NCI-H2171 treated with DMSO at 0.1 percent for 48 hours (cell line): ENCODE measurements around the gene RNASE8.
A peak's percentile ranks its signal among the peaks of the same experiment; 100 is the strongest.

Source experiments
- DNase-seq: peaks from one replicate; lab custom pipeline; 2025; lab: John Stamatoyannopoulos, UW

RNASE8 gene

DNA sequence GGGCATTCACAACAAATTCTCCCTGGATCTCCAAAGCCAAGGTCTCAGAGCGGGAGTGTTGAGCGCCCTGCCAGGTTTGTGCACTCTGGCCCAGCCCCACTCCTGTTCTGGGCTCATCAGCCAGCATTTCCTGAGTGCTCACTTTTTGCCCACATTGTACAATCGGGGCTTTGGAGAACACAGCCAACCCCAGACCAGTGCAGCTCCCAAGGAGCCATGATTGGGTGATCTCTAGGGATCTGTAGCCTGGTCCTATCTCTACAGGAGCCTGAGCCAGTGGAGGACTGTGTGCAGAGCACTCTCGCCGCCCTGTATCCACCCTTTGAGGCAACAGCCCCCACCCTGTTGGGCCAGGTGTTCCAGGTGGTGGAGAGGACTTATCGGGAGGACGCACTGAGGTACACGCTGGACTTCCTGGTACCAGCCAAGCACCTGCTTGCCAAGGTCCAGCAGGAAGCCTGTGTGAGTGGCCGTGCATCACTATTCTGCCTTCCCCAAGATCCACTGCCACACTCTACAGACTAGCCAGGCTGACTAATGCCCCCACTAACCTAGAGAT lies 15.2 kb downstream of the RNASE8 start:
- no peak for DNase-seq

DNA sequence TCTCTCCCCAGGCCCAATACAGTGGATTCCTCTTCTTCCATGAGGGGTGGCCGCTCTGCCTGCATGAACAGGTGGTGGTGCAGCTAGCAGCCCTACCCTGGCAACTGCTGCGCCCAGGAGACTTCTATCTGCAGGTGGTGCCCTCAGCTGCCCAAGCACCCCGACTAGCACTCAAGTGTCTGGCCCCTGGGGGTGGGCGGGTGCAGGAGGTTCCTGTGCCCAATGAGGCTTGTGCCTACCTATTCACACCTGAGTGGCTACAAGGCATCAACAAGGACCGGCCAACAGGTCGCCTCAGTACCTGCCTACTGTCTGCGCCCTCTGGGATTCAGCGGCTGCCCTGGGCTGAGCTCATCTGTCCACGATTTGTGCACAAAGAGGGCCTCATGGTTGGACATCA lies 16.3 kb downstream of the RNASE8 start:
- DNase-seq: peak; percentile 30

DNA sequence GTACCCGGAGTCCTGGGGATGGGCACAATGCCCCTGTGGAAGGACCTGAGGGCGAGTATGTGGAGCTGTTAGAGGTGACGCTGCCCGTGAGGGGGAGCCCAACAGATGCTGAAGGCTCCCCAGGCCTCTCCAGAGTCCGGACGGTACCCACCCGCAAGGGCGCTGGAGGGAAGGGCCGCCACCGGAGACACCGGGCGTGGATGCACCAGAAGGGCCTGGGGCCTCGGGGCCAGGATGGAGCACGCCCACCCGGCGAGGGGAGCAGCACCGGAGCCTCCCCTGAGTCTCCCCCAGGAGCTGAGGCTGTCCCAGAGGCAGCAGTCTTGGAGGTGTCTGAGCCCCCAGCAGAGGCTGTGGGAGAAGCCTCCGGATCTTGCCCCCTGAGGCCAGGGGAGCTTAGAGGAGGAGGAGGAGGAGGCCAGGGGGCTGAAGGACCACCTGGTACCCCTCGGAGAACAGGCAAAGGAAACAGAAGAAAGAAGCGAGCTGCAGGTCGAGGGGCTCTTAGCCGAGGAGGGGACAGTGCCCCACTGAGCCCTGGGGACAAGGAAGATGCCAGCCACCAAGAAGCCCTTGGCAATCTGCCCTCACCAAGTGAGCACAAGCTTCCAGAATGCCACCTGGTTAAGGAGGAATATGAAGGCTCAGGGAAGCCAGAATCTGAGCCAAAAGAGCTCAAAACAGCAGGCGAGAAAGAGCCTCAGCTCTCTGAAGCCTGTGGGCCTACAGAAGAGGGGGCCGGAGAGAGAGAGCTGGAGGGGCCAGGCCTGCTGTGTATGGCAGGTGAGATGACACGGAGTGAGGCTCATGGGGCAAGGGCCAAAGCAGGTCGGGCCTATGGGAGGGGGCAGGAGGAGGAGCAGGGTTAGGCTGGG lies 17.0 kb downstream of the RNASE8 start:
- DNase-seq: peak; percentile 33

DNA sequence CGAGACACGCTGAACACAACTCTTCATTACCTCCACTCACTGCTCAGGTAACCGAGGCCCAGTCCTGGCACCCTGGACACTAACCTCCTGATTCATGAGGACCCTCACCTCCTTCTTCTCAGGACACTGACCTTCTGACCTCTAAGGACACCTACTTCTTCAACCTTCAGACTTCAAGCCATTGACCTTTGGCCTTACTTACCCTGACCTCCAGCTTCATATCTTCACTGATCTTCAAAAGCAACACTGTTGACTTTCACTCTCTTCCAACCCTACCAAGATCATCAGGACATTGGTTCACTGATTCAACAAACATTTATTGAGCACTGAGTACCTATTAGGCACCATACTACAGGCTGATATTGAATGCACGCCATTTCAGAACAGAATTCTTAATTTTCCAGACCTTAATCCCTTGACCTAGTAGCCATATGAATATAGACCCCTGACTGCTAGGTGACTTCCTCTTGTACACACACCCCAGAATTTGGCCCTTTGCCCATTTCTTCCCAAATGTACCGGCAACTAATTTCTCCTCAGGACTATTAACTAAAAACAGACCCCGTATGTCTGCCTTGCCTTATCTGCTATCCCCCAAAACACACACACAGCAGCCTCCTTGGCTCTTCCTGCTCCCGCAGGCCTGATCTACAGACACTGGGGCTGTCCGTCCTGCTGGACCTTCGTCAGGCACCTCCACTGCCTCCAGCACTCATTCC lies 18.3 kb downstream of the RNASE8 start:
- DNase-seq: no peak

DNA sequence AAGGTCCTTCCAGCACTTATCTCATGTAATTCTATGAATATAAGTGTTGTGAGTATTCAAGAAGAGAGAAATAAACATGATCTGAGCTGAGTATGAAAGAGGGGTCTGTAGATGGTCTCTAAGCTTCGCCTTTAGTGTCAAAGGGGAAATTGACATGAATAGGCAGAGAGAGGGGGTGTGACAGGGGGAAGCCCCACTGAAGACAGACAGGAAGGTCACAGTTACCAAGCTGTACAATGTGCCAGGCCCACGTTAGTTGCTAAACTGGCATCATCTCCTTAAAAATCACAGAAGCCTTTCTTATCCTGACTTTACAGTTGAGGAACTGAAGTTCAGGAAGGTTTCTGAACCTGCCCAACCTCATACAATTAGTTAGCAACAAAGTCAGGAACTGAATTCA lies 20.1 kb downstream of the RNASE8 start:
- no peak for DNase-seq

DNA sequence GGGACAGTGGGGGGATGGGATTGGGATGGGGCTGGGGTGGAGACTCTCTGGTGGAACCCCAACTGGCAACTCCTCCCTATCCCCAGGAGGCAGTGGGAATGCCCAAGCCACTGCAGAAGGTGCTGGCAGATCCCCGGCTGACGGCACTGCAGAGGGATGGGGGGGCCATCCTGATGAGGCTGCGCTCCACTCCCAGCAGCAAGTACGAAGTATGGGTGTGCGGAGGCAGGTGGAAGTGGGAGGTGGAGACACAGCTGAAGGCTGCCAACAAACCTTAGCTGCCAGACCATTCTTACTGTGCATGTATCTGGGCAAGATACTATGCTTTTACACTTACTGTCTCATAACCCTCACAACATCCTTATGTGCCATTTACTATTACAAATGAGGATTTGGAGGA lies 20.7 kb downstream of the RNASE8 start:
- no peak for DNase-seq

DNA sequence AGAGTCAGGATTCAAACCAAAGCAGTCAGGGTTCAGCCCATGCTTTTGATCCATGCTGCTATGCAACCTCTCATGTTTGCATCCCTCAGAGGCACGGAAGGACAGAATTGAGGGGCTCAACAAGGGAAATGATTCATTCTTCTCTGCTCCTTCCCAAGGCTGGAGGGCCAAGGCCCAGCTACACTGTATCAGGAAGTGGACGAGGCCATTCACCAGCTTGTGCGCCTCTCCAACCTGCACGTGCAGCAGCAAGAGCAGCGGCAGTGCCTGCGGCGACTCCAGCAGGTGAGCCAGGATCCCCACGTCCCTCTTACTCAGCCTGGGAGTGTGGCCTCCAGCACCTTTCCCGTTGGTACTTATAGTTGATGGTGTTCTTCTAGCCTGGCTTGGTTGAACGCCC lies 21.1 kb downstream of the RNASE8 start:
- DNase-seq: no peak

DNA sequence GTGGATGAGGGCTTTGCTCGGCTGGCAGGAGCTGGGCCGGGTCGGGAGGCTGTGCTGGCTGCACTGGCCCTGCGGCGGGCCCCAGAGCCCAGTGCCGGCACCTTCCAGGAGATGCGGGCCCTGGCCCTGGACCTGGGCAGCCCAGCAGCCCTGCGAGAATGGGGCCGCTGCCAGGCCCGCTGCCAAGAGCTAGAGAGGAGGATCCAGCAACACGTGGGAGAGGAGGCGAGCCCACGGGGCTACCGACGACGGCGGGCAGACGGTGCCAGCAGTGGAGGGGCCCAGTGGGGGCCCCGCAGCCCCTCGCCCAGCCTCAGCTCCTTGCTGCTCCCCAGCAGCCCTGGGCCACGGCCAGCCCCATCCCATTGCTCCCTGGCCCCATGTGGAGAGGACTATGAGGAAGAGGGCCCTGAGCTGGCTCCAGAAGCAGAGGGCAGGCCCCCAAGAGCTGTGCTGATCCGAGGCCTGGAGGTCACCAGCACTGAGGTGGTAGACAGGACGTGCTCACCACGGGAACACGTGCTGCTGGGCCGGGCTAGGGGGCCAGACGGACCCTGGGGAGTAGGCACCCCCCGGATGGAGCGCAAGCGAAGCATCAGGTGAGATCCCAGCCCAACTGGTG lies 24.0 kb downstream of the RNASE8 start:
- DNase-seq: no peak

DNA sequence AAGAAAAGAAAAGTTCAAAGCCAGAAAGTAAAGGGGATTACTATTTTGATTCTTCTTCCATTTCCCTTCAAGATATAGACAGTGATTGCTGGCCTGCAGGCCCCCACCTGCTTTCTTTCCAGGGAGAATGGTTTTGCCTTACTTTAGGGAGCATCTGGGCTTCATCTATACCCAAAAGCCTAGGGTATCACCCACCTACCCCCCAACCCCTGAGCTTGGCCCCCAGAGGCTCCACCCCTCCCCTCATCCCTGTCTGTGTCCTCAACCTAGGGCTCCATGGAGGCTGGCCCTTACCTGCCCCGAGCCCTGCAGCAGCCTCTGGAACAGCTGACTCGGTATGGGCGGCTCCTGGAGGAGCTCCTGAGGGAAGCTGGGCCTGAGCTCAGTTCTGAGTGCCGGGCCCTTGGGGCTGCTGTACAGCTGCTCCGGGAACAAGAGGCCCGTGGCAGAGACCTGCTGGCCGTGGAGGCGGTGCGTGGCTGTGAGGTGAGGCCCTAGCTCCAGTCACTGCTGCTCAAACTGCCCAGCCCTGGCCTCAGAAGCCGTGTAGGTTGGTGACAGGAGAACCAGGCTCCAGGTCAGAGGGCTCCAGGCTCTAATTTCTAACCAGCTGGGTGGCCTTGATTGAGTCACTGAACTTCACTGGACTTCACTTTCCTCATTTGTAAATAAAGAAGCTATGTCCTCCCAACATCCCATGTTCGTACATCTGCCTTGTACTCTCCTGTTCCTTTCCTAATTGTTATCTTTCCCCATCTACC lies 26.1 kb downstream of the RNASE8 start:
- no peak for DNase-seq

DNA sequence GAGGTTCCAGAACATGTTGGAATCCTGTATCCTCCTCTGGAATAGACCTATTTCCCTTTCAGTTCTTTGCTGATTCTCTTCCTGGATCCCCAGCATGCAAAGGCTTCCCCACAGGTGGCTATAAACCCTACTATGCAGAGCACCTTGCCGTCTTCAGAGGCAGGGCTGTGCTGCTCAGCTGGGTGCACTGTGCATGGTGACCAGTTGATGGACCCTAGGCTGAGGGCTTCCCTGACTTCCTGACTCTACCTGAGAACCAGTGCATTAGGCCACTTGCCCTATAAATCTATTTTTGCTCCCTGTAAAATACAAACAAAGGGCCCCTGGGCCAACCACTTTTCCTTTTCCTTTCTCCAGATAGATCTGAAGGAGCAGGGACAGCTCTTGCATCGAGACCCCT lies 26.8 kb downstream of the RNASE8 start:
- no peak for DNase-seq

DNA sequence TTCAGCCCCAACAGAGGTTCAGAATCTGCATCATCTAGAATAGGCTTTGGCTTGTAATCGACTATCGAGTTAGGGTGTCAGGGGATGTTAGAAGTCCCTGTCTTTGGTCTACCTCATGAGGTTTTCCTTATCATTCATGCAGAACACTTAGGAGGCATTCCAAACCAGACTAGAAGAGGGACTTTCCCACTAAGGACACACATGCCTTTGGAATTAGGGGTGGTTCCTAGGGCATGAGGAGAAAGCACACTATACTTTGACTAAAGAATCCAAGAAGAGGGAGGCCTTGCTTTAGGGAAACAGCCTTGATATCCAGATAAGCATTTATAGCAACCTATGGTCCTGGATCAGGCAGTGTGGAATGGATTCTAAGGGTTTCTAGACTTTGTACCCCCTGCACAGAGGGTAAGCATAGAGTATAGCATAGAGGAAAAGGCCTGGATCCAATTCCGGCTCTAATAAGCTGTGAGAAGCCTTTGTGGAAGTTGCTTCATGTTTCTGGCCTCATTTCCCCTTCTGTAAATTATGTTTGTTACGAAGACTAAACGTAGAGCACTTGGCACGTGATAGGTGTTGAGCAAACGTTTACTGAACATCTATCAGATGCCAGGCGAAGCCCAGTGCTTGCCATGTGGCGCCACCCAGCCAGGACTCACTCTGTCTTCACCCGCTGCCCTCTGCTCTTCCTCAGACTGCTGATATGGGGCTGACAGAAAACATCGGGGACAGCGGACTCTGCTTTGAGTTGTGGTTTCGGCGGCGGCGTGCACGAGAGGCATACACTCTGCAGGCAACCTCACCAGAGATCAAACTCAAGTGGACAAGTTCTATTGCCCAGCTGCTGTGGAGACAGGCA lies 27.6 kb downstream of the RNASE8 start:
- no peak for DNase-seq

DNA sequence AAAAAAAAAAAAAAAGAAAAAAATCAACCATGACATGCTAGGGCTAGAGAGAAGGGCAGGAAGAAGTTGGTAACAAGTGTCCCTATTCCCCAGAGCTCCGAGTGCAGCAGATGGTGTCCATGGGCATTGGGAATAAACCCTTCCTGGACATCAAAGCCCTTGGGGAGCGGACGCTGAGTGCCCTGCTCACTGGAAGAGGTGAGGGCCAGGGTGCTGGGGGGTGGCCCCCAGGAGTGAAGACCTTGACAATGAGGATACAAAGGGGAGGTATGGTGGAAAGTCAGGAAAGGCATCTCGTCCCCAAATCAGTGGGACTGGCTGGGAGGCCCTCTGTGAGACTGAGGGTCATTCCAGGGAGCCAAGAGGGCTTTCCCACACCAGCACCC lies 29.3 kb downstream of the RNASE8 start:
- no peak for DNase-seq

DNA sequence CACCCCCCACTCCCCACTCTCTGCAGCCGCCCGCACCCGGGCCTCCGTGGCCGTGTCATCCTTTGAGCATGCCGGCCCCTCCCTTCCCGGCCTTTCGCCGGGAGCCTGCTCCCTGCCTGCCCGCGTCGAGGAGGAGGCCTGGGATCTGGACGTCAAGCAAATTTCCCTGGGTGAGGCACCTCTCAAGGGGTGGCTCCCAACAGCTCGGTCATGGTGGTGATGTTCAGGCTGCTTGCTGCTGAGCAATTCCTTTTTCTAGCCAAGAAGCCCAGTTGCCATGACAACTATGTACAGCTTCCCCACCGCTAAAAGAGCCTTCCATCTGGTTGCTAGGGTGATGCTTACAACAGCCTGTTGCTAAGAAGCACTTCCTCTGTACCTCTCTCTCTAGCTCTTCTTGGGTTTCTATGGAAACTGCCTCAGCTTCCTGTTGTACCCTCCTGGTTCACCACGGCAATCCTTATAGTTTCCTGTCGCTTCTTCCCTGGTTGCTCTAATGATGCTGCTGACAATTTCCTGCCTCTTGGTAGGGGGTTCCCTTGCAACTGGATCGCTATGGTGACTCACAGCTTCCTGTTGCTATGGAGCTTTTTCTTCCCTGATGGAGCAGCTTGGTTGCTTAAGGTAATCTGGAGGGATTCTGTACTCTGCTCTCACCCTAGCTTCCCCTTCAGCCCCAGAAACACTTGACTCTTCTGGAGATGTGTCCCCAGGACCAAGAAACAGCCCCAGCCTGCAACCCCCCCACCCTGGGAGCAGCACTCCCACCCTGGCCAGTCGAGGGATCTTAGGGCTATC lies 29.9 kb downstream of the RNASE8 start:
- peak; percentile 75 for DNase-seq

DNA sequence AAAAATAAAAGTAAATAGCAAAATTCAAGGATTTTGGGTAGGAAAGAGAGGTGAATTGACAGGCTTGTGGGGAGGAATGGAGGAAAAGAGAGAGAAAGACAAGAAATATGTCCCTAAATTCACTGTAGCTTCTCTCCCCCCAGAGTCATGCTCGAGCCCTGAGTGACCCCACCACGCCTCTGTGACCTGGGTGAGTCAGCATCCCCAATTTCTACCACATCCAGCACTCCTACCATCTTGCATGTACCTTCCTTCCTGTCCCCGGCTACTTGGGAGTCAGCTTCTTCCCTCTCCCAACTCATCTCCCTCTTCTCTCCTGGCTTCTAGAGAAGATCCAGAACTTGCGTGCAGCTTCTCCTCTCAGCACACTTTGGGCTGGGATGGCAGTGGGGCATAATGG lies 31.1 kb downstream of the RNASE8 start:
- no peak for DNase-seq

DNA sequence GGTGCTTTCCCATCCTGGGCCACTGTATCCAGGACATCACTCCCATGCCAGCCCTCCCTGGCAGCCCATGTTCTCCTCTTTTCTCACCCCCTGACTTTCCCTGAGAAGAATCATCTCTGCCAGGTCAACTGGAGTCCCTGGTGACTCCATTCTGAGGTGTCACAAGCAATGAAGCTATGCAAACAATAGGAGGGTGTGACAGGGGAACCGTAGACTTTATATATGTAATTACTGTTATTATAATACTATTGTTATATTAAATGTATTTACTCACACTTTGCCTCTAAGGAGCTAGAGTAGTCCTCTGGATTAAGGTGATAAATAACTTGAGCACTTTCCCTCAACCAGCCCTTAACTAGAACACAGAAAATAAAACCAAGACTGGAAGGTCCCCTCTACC lies 31.6 kb downstream of the RNASE8 start:
- DNase-seq: no peak

DNA sequence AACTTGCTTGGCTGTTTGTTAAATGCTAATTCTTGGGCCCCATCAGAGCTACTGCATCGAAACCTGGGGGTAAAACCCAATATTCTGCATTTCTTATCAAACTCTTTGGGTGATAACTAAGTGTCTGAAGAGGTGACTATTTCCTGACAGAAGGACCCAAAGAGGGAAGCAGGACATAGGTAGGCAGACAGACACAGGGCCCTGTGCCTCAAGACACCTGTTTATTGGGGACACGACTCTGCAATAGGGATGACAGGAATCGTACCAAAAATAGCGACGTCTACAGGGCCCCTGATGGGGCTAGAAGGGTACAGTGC lies 32.2 kb downstream of the RNASE8 start:
- no peak for DNase-seq

DNA sequence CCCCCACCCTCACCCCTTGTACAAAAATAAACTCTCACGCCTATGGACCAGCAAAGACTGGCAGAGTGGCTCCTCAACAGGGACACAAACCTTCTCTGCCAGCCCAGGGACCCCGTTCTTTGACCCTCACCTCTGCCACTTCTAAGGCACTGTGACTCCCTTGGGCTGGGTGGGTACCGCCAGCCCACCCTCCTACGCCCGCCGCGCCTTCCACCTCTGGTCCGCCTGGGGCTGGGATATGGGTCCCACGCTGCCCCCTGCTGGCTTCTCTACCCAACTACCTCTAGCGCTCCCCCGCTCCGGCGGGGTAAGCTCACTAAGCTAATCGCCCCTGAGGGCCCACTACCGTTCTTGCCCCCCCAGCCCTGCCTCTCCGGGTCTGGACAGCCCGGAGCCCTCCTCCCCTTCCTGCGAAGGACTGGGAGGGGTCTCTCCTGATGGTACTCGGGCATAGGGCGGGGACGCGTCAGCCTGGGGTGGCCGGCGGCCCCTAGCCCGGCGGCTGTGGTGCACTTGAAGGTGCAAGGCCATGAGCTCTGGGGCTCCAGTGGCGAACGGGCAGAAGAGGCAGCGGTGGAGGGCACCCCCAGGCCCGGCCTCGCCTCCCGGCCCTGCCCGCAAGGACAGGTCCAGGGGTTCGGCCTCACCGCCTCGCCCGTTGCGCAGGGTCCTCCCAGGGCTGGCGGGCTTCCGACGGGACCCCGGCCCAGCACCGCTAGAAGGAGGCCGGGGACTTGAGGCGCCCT lies 32.7 kb downstream of the RNASE8 start:
- DNase-seq: no peak

DNA sequence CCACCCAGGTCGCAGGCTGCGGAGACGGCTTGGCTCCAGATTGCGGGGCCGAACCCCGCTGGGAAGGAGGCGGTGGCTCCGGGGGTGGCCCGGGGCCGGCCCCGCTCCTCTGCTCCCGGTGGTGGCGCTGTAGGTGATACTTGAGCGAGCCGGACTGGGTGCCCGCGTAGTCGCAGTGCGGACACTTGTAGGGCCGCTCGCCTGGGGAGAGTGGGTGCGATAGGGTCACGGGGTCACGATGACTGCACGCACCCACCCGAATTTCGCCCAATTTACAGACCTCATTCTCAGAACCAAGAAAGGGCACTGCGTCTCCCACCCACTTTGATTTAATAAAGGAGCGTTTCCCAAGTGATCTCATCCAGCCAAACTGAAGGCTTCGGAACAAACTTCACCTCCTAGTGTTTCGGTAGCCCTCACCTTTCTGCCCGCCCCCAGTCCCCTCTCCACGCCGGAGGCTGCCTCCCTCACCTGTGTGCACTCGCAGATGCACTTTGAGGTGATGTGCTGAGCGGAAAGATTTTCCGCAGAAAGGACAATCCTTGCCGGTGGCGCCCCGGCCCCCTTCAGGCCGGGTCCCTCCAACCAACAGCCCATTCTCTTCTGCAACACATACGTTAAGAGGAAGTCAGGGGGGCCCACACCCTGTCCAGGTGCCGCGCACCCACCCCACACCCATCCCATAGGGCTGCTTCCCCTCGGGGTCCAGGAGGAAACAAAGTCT lies 33.5 kb downstream of the RNASE8 start:
- DNase-seq: no peak

DNA sequence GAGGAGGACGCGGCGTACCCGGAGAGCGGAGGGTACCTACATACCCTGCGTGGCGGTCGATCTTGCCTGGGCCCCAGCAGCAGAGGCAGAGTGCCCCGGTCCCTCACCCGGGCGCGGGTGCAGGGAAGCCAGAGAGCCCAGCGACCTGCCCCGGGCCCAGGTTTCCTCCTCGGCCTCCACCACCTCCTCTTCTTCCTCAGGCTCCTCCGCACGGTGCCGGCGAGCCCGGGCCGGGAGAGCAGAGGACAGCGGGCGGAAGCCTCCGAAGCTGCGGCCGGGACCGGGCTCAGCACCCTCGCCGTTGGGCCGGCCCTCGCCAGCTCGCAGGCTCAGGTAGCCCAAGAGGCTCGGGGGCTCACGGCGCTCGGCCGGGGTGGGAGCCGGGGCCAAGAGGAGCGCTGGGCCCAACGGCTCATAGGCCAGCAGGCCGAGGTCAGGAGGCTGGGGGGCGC lies 34.2 kb downstream of the RNASE8 start:
- DNase-seq: no peak
